Nucleus accumbens (tissue), 56 donors: ENCODE data around the gene MRPS2.

Experiments used
- DNase-seq, 56 donors: peaks; one replicate each; lab custom pipeline; 2025; lab: John Stamatoyannopoulos, UW

Gene MRPS2

DNA sequence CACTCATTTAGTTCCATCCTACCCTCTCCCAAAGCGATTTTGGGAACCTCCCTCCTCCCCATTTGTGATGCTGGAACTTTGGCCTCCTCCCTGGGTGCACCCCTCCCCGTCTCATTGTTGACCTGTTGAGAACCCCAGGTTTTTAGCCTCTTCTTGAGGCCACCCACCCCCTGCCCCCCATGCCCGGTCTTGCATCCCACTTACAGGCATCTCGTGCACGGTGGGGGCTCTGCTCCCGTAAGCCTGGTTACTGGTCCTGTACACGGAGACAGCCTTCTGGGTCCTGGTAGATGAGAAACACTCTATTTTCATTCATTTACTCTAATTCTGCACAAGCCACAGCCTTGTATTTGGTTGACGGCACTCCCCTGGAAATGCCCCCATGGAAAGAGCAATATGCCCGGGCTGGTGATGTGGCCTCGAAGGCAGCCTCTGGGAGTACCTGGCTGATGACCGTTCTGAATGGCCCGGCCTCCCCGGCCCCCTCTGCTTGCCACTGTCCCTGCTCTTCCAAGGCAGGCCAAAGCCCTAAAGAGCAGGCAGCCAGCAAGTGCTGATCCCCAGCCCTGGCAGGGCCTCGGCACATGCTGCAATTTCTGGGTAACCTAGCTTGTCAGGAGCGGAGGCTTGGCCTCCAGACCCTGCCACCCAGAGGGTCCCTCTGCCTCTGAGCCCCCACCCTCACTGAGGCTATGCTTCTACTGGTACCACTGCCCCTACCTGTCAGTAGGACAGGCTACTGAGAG is 1.9 kb upstream of the MRPS2 start:
- DNase-seq = no peak

DNA sequence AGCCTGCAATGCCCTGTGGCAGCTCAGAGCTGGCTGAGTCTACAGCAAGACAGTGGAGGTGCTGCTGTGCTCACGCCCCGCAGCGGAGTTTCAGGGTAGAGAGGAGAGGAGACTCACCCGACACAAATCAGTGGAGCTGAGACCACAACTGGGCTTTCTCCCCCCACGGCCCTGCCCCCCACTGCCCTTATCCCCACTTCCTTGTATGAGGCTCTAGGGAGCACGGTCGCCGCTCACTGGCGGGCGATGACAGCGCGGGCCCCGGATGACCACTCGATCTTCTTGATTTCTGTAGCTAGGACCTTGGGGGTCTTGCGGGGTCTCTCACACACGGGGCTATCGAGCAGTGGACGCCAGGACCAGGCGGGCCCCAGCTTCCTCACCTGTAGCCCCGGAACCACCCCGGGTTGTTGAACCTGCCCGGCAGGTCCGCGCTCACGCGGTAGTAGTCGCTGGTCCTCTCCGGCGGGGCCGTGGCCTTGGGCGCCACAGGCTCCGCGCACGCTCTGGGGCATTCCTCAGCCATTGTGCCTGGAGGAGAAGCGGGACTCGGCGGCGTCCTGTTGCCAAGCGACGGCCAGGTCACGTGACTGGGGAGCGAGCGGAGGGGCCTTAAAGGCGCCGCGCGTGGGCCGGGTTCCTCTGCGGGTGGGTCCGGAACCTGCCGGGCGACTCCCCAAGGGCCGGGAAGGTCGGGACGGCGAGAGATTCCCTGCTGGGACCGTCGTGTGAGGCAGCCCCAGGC is 984 bp upstream of the MRPS2 start:
- peak in 55 of 56 donors; percentile 65 to 99 (median 90) for DNase-seq

GRCh38 chr9:135500071-135500524 is 384 bp upstream of the MRPS2 start:
- peak in 4 of 56 donors; percentile 48 to 69 (median 60) for DNase-seq

GRCh38 chr9:135501261-135502167 is 1.0 kb downstream of the MRPS2 start:
- DNase-seq = peak in 14 of 56 donors; percentile 4 to 56 (median 20)

- DNase-seq = no peak
These were observed 1.8 kb downstream of the MRPS2 start for GRCh38 chr9:135502168-135502872.

DNA sequence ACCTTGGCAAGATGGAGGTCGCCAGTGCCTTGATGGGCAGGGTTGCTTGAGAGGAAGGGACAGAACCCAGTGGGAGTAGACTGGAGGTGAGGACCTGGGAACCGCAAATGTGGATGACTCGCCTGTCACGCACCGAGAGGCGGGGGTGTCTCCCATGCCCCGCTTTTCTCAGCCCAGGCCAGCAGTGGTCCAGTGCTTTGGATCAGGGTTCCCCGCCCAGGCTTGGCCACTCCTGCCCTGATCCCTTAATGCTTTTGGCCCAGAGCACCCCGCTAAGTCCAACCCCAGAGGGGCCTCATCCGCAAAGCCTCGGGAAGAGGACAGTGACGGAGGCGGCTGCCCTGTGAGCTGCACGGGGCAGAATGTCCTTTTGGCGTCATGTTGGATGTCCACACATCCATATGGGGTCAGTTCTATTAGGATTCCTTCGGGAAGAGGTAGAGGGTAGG is 2.4 kb downstream of the MRPS2 start:
- no peak for DNase-seq

GRCh38 chr9:135503371-135504261 is 3.1 kb downstream of the MRPS2 start:
- no peak for DNase-seq

GRCh38 chr9:135504262-135505243 is 4.1 kb downstream of the MRPS2 start:
- peak in 40 of 56 donors; percentile 6 to 77 (median 37) for DNase-seq

- DNase-seq = no peak
These were observed 5.1 kb downstream of the MRPS2 start for GRCh38 chr9:135505406-135506187.

- DNase-seq = no peak
These were observed 6.0 kb downstream of the MRPS2 start for GRCh38 chr9:135506327-135507103.

DNA sequence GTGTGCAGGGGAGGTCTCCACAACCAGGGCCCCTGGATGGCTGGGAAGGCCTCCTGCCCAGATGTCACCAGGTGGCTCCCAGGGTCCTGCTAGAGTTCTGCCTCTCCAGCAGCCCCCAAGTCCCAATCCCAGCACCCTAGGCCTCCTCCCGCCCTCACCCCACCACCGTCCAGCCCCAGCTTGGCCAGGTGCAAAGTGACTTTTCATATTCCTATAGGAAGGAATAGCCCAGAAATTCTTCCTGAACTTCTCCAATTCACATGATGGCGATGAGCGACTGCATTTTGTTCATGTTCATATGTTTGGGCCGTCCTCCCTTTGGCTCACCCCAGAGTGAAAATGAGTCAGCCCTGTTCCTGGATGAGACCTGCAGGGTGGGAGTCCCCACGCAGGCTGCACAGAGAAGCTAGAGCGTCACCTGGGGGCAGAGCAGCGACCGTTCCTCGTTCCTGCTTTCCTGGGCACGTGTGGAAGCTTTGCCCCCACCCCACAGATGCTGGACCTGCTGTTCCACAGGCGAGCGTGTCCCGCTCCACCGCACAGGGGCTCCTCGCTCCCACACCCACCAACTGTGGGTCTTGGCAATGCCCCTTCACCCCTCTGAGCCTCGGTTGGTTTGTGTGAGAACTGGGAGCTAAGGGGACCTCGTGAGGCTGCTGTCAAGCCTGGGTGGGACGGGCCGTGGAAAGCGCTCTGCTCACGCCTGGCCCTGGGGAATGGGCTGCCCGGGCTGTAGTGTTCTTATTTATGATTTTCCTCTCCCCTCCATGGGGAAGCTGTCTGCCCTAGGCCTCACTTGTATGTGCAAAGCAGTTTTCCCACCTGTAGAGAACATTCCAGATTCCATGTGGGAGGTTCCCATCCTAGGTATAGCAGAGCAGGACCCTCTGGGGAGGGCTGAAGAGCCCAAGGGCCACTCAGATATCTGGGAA is 6.9 kb downstream of the MRPS2 start:
- DNase-seq = no peak

GRCh38 chr9:135508211-135508820 is 7.8 kb downstream of the MRPS2 start:
- DNase-seq = no peak

DNA sequence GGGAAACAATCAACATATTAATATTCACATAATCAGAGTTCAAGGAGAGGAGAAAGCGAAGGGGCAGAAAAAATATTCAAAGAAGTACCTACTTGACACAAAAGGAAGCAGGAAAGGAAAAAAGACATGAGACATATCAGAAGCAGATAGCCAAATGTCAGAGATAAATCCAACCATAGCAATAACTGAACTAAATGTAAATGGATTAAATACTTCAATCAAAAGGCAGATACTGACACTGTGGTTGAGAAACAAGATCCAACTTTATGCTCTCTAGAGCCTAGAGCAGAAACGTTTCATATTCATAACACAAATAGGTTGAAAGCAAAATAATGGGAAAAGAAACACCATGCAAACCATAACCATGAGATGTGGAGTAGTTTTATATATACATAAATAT is 9.0 kb downstream of the MRPS2 start:
- no peak for DNase-seq

DNA sequence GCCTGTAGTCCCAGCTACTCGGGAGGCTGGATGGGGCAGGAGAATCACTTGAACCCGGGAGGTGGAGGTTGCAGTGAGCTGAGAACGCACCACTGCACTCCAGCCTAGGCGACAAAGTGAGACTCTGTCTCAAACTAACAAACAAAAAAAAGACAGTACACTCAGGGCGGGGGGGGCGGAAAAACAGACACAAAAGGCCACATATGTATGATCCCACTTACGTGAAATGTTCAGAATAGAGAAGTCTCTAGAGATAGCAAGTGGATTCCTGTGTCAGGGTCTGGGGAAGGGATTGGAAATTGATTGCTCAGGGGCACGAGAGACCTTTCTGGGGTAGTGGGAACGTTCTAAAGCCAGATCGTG is 11.7 kb downstream of the MRPS2 start:
- no peak for DNase-seq

- no peak for DNase-seq
These were observed 12.4 kb downstream of the MRPS2 start for GRCh38 chr9:135512904-135513303.
